ENCODE measurements around the gene GRID2. TPM values are rescaled to one million over a fixed set of nuclear protein-coding genes. Genes with fewer than 3 reads are reported as not detected.

GRID2 gene
- total RNA-seq, 3 donors from 2014 or later, result 0.44 TPM; not detected in 2

DNA sequence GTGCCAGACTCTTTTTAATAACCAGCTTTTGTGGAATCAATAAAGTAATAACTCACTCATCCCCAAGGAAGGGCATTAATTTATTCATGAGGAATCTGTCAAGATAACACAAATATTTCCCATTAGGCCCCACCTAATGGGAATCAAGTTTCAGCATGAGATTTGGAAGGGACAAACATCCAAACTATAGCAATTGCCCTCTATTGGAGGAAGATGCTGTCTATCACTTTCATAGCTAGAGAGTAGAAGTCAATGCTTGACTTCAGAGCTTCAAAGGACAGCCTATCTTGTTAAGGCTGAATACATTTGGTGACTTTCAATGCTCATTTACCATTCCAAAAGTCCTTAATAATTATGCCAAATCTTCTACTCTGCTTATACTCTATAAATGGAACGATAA is 1439.9 kb downstream of the GRID2 start:
- no peak overlapping the region for H3K4me3 ChIP-seq
- no peaks in the 10 kb centered on the region for H3K9me3 ChIP-seq
- TF ChIP-seq, protein P1, sequence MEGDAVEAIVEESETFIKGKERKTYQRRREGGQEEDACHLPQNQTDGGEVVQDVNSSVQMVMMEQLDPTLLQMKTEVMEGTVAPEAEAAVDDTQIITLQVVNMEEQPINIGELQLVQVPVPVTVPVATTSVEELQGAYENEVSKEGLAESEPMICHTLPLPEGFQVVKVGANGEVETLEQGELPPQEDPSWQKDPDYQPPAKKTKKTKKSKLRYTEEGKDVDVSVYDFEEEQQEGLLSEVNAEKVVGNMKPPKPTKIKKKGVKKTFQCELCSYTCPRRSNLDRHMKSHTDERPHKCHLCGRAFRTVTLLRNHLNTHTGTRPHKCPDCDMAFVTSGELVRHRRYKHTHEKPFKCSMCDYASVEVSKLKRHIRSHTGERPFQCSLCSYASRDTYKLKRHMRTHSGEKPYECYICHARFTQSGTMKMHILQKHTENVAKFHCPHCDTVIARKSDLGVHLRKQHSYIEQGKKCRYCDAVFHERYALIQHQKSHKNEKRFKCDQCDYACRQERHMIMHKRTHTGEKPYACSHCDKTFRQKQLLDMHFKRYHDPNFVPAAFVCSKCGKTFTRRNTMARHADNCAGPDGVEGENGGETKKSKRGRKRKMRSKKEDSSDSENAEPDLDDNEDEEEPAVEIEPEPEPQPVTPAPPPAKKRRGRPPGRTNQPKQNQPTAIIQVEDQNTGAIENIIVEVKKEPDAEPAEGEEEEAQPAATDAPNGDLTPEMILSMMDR (IDR thresholded peaks at IDR 0.05), result no peak
- intact Hi-C loops (cut with DNase I, micrococcal nuclease), result no loop called here
- H3K4me1 ChIP-seq (ENCODE audit: low read depth), result no peaks in the 10 kb centered on the region
- H3K36me3 ChIP-seq (ENCODE audit: low read depth), result no peaks in the 10 kb centered on the region
- ATAC-seq (no peak), DNase-seq (no peak)

DNA sequence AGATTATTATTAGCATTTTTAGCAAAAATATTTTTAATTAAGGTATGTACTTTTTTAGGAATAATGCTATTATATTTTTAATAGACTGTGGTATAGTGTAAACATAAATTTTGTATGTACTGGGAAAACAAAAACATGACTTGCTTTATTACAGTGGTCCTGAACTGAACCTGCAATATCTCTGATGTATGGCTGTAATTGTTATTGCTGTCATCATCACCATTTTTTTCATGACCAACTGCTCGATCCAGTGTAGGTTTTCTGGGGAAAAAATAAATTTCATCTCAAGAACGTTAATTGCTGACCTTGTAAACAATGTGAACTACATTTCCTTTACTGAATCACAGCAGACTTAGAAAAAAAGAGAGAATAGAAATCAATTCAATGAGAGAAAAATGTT is 1441.2 kb downstream of the GRID2 start:
- TF ChIP-seq, protein P1 (IDR thresholded peaks at IDR 0.05), result no peak
- ATAC-seq (no peak), DNase-seq (no peak)
- no peaks in the 10 kb centered on the region for H3K9me3 ChIP-seq
- H3K4me1 ChIP-seq (ENCODE audit: low read depth), result no peaks in the 10 kb centered on the region
- intact Hi-C loops (cut with DNase I, micrococcal nuclease), result no loop called here
- H3K4me3 ChIP-seq, result no peak overlapping the region
- H3K36me3 ChIP-seq (ENCODE audit: low read depth), result no peaks in the 10 kb centered on the region

DNA sequence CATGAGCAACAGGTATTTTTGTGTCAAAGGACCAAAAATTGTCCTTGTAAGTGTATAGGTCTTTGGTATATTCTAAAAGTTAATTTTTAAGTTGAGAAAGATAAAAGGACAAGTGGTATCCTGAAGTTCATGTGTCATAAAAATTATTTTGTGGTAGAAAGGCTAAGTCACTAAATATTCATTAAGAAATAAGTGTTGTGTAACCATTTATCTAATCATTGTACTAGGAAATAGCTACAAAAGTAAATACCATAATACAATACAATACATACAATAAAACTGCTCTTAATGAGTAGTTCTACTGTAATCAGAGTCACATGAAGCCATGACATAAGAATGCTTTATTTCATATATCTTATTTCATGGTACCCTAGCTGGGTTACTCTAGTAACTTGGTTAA is 1442.3 kb downstream of the GRID2 start:
- ATAC-seq (no peak), DNase-seq (no peak)
- no peak overlapping the region for H3K4me3 ChIP-seq
- H3K36me3 ChIP-seq (ENCODE audit: low read depth), result no peaks in the 10 kb centered on the region
- intact Hi-C loops (cut with DNase I, micrococcal nuclease), result no loop called here
- H3K9me3 ChIP-seq, result no peaks in the 10 kb centered on the region
- TF ChIP-seq, protein P1 (IDR thresholded peaks at IDR 0.05), result no peak
- no peaks in the 10 kb centered on the region for H3K4me1 ChIP-seq (ENCODE audit: low read depth)

DNA sequence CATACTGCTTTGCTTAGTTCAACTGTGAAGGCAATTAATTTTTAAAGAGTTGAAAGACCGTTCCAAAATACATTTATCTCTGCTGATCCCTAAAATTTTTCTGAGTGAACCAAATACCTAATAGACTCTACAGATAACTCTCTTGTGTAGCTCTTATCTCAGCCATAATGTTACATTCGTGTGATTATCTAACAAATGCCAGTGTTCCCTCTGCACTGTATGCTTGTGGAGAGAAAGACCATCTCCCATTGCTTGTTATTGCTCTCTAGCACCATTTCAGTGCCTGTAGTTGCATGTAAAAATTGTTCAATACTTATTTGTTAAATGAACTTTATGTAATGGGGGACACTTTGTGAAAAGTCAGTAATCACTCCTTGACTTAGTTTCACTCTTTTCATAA is 1443.5 kb downstream of the GRID2 start:
- ATAC-seq, result no peak
- no peaks in the 10 kb centered on the region for H3K9me3 ChIP-seq
- H3K4me3 ChIP-seq, result no peak overlapping the region
- TF ChIP-seq, protein P1 (IDR thresholded peaks at IDR 0.05), result no peak
- intact Hi-C loops (cut with DNase I, micrococcal nuclease), result no loop called here
- H3K4me1 ChIP-seq (ENCODE audit: low read depth), result no peaks in the 10 kb centered on the region
- no peaks in the 10 kb centered on the region for H3K36me3 ChIP-seq (ENCODE audit: low read depth)
- no peak for DNase-seq

DNA sequence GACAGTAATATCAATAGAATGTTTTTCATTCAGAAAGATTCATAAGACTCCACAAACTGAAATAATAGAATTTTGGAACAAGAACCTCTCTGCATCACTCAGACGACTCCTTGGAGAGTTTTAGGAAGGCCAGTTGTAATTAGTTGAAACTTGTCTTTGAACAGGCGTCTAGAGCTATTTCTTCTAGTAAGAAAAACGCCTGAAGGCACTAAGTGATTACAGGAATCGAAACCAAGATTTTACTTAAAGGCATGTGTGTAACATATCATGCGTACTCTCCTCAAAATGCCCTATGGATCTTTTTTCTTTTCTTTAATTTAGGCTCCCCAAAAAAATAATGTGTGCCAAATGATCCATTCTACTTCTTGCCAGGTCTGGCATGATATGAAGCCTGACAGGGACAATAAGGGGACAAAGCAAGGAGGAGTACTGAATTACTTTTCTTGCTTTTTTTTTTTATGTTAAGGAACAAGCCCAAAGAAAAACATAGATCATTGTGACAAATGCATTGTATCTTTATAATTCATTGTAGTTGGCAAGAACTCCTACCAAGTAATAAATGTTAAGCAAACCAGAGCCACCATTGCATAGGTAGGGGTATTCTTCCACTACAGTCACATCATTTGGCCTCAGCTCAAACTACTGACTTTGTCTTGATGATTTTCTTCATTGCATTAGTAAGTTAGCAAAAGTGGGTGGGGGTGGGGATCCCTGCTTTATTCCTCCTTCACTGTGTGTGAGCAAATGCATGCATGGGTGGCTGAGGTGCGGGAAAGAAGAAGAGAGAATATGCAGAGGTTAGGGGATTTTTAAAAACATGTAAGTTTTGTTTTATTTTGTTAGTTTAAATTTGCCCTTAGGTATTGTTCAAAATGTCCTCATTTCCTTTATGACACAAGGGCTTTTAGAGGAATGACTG is 1444.9 kb downstream of the GRID2 start:
- TF ChIP-seq, protein P1 (IDR thresholded peaks at IDR 0.05), result no peak
- ATAC-seq, result no peak
- no peaks in the 10 kb centered on the region for H3K36me3 ChIP-seq (ENCODE audit: low read depth)
- intact Hi-C loops (cut with DNase I, micrococcal nuclease), result no loop called here
- H3K4me1 ChIP-seq (ENCODE audit: low read depth), result no peaks in the 10 kb centered on the region
- H3K9me3 ChIP-seq, result no peaks in the 10 kb centered on the region
- H3K4me3 ChIP-seq, result no peak overlapping the region
- no peak for DNase-seq

Data from mucosa of descending colon (tissue), 3 donors.